ENCODE results near the gene COP1. TPM values are rescaled to one million over a fixed set of nuclear protein-coding genes. Genes with fewer than 3 reads are reported as not detected.

The COP1 gene
- total RNA-seq: 104 TPM

GRCh38 chr1:176206961-176207902 is at the start of gene COP1:
COP1 (minus strand) TSS chr1:176207286; CDS start chr1:176206978, 308 bp downstream.

Small RNA genes lying within 50 kb of the gene (small RNA-seq; reads per million reads assigned to genes)
- gene RF00066: not detected
- gene RNU2-12P: not detected
- gene RPS29P5: not detected
- 1.8 reads per million, percentile 85 among the genes with 10 or more reads in this experiment for gene SCARNA3
